Kidney (tissue), 14 donors: ENCODE results near the gene BSPRY. TPM values are rescaled to one million over a fixed set of nuclear protein-coding genes. Genes with fewer than 3 reads are reported as not detected.
"Not testable (repeated sequence)": the region's sequence is repeated elsewhere in the genome, so short reads cannot be mapped to it uniquely, and the experiment has no call there.

ENCODE experiments used
- DNase-seq, 5 donors: peaks; one replicate each; pipeline ENCODE4 v3.0.0-alpha.2; 2013 to 2020
- FAIRE-seq: peaks from 2 replicates; lab custom pipeline; 2012; peaks lifted over from hg19 to GRCh38; lab: Jason Lieb, UNC
- H3K27ac ChIP-seq, 2 donors: one replicate each; pipeline ENCODE4 v1.7.0; 2013; ENCODE audit warnings: low read depth in 2 of 2, low read length in 2 of 2, inconsistent platforms in 1 of 2
- H3K27me3 ChIP-seq: one replicate; pipeline ENCODE4 v1.7.1; 2013; ENCODE audit warnings: low read length, inconsistent platforms; ENCODE audit not compliant: control insufficient read depth, insufficient read depth
- H3K36me3 ChIP-seq, 3 donors: one replicate each; pipeline versions ENCODE4 v1.7.0 to v1.7.1; 2013; ENCODE audit warnings: low read length in 3 of 3, control low read depth in 1 of 3, inconsistent platforms in 1 of 3; ENCODE audit not compliant: insufficient read depth in 3 of 3, control insufficient read depth in 2 of 3
- H3K4me1 ChIP-seq, 3 donors: one replicate each; pipeline versions ENCODE4 v1.7.0 to v1.7.1; 2013; ENCODE audit warnings: low read length in 3 of 3, inconsistent platforms in 1 of 3, low read depth in 1 of 3; ENCODE audit not compliant: control insufficient read depth in 2 of 3, insufficient read depth in 2 of 3
- H3K4me3 ChIP-seq, 3 donors: one replicate each; pipeline versions ENCODE4 v1.7.0 to v1.8.1; 2013; ENCODE audit warnings: low read length in 3 of 3, control low read depth in 1 of 3, inconsistent platforms in 1 of 3
- H3K9ac ChIP-seq, 3 donors: one replicate each; pipeline versions ENCODE4 v1.7.0 to v1.7.1; 2013; ENCODE audit warnings: low read length in 3 of 3, control low read depth in 1 of 3, inconsistent platforms in 1 of 3
- H3K9me3 ChIP-seq, 3 donors: one replicate each; pipeline versions ENCODE4 v1.7.0 to v1.7.1; 2013; ENCODE audit warnings: low read length in 3 of 3, control low read depth in 1 of 3, inconsistent platforms in 1 of 3; ENCODE audit not compliant: control insufficient read depth in 2 of 3, insufficient read depth in 1 of 3
- intact Hi-C: fragments of 100-400 bp; cut with DNase I; formaldehyde crosslinking; loops from one replicate; pipeline ENCODE4 v1.11.1; 2022
- polyA plus RNA-seq: library from polyadenylated mRNA; stranded (reverse); fragments of 350-450 nt; fragmentation: Illumina TruSeq; extraction: RNeasy Lipid Tissue Mini Kit (QIAGEN cat#74804); gene quantifications from one replicate; pipeline ENCODE4 v1.2.3, GENCODE V29; 2014; ENCODE audit warnings: low read depth, low replicate concordance; ENCODE audit not compliant: insufficient read depth
- total RNA-seq: library from RNA; stranded (reverse); fragmentation: NEBNext Ultra II Directional; extraction: Animal tissue kit (Norgen Biotek cat#: 25700); gene quantifications from one replicate; pipeline ENCODE4 v1.2.1, GENCODE V29; 2021
- TF ChIP-seq, protein P1 (sequence below): IDR thresholded peaks from 3 replicates; pipeline ENCODE4 v1.5.1; 2012; ENCODE audit warnings: mild to moderate bottlenecking, moderate library complexity, borderline replicate concordance; ENCODE audit not compliant: insufficient read depth; ENCODE audit errors: extremely low read depth
- donor health status: control.
- donor health status: control.
- donor health status: control.
- donor health status: control.
- donor health status: control.
- donor health status: DM: yes; HTN: yes; CAD: no.
- donor health status: Normal renal cell carcinoma (clear cell type).

The BSPRY gene
- total and polyA plus RNA-seq, 2 donors from 2014 or later = 14.5 to 18.0 TPM

DNA sequence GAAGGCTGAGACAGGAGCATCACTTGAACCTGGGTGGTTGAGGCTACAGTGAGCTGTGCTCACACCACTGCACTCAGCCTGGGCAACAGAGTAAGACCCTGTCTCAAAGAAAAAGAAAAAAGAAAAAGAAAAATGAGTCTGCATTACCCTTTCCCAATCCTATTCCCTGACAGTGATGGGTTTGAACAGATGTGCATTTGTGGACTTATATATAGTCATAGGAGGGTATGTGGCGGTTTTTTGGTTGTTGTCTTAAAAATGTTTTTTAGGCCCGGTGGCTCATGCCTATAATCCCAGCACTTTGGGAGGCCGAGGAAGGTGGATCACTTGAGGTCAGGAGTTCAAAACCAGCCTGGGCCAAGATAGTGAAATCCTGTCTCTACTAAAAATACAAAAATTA, 14.0 kb downstream of the BSPRY start:
- Histone ChIP-seq H3K27ac (no peak overlapping the region), H3K9me3 (no peaks in the 10 kb centered on the region), H3K4me1 (peaks cover 0 to 6% (median 2%) of the 10 kb centered on the region in 3 donors), H3K4me3 (no peak overlapping the region), H3K27me3 (no peaks in the 10 kb centered on the region), H3K36me3 (no peaks in the 10 kb centered on the region), H3K9ac (no peak overlapping the region)
- no peak for DNase-seq
- FAIRE-seq = no peak
- TF ChIP-seq, protein P1, sequence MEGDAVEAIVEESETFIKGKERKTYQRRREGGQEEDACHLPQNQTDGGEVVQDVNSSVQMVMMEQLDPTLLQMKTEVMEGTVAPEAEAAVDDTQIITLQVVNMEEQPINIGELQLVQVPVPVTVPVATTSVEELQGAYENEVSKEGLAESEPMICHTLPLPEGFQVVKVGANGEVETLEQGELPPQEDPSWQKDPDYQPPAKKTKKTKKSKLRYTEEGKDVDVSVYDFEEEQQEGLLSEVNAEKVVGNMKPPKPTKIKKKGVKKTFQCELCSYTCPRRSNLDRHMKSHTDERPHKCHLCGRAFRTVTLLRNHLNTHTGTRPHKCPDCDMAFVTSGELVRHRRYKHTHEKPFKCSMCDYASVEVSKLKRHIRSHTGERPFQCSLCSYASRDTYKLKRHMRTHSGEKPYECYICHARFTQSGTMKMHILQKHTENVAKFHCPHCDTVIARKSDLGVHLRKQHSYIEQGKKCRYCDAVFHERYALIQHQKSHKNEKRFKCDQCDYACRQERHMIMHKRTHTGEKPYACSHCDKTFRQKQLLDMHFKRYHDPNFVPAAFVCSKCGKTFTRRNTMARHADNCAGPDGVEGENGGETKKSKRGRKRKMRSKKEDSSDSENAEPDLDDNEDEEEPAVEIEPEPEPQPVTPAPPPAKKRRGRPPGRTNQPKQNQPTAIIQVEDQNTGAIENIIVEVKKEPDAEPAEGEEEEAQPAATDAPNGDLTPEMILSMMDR = no peak
- intact Hi-C loops = no loop called here

- Histone ChIP-seq H3K9me3 (no peaks in the 10 kb centered on the region), H3K27ac (no peak overlapping the region), H3K9ac (no peak overlapping the region), H3K27me3 (no peaks in the 10 kb centered on the region), H3K4me1 (peaks cover 0 to 6% (median 2%) of the 10 kb centered on the region in 3 donors), H3K36me3 (no peaks in the 10 kb centered on the region), H3K4me3 (no peak overlapping the region)
- no peak for DNase-seq
- TF ChIP-seq, protein P1 = no peak
- intact Hi-C loops = no loop called here
- FAIRE-seq = no peak
Measured at GRCh38 chr9:113364951-113365350, 15.6 kb downstream of the BSPRY start.

DNA sequence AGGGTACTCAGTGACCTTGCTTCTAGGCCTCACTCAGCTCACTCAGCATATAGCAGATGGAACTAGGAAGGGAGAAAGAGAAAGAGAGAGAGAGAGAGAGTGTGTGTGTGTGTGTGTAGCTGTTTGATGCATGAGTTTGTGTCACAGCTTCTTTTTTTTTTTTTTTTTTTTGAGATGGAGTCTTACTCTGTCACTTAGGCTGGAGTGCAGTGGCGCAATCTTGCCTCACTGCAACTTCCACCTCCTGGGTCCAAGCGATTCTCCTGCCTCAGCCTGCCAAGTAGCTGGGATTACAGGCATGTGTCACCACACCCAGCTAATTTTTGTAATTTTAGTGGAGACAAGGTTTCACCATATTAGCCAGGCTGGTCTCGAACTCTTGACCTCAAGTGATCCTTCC, 16.3 kb downstream of the BSPRY start:
- H3K36me3 ChIP-seq, H3K27ac ChIP-seq, intact Hi-C loops, H3K27me3 ChIP-seq, H3K9me3 ChIP-seq, DNase-seq, H3K4me1 ChIP-seq, FAIRE-seq, H3K4me3 ChIP-seq, H3K9ac ChIP-seq: not testable (repeated sequence)

DNA sequence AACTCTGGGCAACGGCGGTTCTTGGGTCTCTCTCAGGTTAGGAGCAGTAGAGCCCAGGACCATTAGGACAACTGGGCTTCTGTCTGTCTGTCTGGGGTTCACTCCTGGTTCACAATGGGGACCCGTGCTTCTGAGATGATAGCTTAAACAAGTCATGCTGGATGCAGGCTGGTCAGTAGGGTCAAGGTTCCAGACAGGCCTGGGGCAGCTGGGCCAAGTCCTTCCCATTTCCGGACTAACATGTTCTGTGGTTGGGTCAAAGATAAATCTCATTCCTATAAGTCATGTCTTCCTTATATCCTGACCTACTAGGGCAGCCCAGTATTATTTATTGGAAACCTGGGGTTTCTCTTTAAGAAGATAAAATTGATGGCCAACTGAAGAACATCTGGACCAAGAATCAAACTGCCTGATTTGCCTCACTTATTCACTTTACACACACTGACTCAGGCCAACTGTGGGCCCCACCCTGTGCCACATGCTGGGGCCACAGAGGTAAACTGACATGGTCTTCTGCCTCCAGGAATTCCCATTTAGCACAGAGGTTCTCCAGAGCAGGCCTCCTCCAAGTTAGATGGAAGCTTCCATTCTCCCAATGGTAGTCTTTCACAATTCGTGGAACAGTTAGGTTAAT, 19.1 kb downstream of the BSPRY start:
- no peak for FAIRE-seq
- H3K27ac ChIP-seq = no peak overlapping the region
- intact Hi-C loops = no loop called here

More for the DNA sequence above, 19.1 kb downstream of the BSPRY start:
- TF ChIP-seq, protein P1 = no peak
- no peaks in the 10 kb centered on the region for H3K27me3 ChIP-seq
- H3K9me3 ChIP-seq = no peaks in the 10 kb centered on the region
- H3K36me3 ChIP-seq = peaks cover 0 to 9% (median 0%) of the 10 kb centered on the region in 3 donors
- H3K9ac ChIP-seq = no peak overlapping the region
- peaks cover 0 to 6% (median 0%) of the 10 kb centered on the region in 3 donors for H3K4me1 ChIP-seq
- DNase-seq = no peak
- no peak overlapping the region for H3K4me3 ChIP-seq
